ENCODE data around the gene ST6GAL1. TPM values are rescaled to one million over a fixed set of nuclear protein-coding genes. Genes with fewer than 3 reads are reported as not detected.
A peak's percentile ranks its signal among the peaks of the same experiment; 100 is the strongest.

Gene ST6GAL1
- total RNA-seq, 2 experiments from 2014 or later: 84.6 to 99.2 TPM

DNA sequence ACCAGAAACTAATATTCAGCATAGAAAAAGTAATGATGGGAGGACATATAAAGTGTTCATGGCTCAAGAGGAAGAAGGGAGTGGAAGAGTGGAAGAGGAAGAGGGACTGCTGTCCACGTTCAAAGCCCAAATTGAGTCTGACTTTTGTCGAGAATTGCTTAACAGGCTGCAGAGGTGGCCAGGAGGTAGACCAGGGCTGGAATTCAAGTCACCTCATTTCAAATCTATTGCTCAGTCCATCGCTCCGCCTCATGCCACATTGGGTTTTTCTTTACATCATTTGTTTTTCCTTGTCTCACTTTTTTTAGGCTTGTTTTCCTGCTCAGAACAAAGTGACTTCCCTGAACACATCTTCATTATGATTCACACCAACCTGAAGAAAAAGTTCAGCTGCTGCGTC, 112.0 kb downstream of the ST6GAL1 start:
- Mint-ChIP-seq H3K4me3 (peak overlapping the region; percentile 47), H3K27me3 (no peaks in the 10 kb centered on the region), H3K4me1 (ENCODE audit: low read depth) (peaks cover 84% of the 10 kb centered on the region), H3K27ac (peak overlapping the region; percentile 93), H3K9me3 (no peaks in the 10 kb centered on the region), H3K36me3 (ENCODE audit: low read depth) (peaks cover 86% of the 10 kb centered on the region)
- TF ChIP-seq, protein P1, sequence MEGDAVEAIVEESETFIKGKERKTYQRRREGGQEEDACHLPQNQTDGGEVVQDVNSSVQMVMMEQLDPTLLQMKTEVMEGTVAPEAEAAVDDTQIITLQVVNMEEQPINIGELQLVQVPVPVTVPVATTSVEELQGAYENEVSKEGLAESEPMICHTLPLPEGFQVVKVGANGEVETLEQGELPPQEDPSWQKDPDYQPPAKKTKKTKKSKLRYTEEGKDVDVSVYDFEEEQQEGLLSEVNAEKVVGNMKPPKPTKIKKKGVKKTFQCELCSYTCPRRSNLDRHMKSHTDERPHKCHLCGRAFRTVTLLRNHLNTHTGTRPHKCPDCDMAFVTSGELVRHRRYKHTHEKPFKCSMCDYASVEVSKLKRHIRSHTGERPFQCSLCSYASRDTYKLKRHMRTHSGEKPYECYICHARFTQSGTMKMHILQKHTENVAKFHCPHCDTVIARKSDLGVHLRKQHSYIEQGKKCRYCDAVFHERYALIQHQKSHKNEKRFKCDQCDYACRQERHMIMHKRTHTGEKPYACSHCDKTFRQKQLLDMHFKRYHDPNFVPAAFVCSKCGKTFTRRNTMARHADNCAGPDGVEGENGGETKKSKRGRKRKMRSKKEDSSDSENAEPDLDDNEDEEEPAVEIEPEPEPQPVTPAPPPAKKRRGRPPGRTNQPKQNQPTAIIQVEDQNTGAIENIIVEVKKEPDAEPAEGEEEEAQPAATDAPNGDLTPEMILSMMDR (IDR thresholded peaks at IDR 0.05): no peak
- ChIA-PET POLR2A (interaction anchor here (0.7 to 9.3 kb wide), 4 partner anchors 11 to 259 kb away, joined by 3 to 75 read pairs (median 14); partner anchors contain the start of gene EIF4A2), CTCF (interaction anchor here (0.7 to 2.0 kb wide), 2 partner anchors 9 to 15 kb away, joined by 3 to 8 read pairs; no protein-coding TSS in a partner anchor)
- intact Hi-C loops (cut with micrococcal nuclease): no loop called here
- ATAC-seq (no peak), DNase-seq (no peak)

DNA sequence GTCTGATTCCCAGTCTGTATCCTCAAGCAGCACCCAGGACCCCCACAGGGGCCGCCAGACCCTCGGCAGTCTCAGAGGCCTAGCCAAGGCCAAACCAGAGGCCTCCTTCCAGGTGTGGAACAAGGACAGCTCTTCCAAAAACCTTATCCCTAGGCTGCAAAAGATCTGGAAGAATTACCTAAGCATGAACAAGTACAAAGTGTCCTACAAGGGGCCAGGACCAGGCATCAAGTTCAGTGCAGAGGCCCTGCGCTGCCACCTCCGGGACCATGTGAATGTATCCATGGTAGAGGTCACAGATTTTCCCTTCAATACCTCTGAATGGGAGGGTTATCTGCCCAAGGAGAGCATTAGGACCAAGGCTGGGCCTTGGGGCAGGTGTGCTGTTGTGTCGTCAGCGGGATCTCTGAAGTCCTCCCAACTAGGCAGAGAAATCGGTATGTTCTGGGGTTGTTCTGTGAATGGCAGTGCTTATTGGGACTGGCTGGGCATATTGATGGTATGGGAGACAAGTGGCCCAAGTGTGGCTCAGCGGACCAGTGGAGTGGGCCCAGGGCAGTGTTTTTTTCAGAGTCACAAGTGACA, 112.6 kb downstream of the ST6GAL1 start:
- Mint-ChIP-seq H3K36me3 (ENCODE audit: low read depth) (peaks cover 91% of the 10 kb centered on the region), H3K27ac (peak overlapping the region; percentile 93), H3K27me3 (no peaks in the 10 kb centered on the region), H3K4me3 (peak overlapping the region; percentile 56), H3K9me3 (no peaks in the 10 kb centered on the region), H3K4me1 (ENCODE audit: low read depth) (peaks cover 87% of the 10 kb centered on the region)
- no peak for ATAC-seq
- no peak for DNase-seq
- ChIA-PET POLR2A (interaction anchor here (0.7 to 9.3 kb wide), 5 partner anchors 12 to 260 kb away, joined by 3 to 75 read pairs (median 3); partner anchors contain the start of gene EIF4A2), CTCF (interaction anchor here (0.7 kb wide), 1 partner anchor 10 kb away, joined by 3 read pairs; no protein-coding TSS in a partner anchor)
- TF ChIP-seq, protein P1 (IDR thresholded peaks at IDR 0.05): no peak
- intact Hi-C loops (cut with micrococcal nuclease): no loop called here

DNA sequence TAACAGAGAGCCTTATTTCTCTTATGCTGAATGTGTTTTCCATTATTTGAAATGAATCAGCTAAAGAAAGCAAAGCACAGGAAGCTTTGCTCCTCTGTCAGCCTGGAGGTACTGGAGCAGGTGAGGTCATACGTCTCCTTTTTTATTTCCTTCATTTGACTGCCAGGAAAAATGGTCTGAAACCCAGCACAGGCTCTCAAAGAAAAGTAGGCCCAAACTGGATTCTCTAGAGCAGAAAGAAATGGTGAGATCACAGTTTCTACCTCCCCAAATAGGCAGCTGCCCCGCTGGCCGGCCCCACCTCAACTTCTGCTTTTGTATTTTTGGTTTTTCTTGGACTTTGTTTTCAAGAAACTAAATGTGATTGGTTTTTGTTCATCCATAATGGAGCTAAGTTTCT, 113.9 kb downstream of the ST6GAL1 start:
- ChIA-PET CTCF (interaction anchor here (0.9 to 1.8 kb wide), 3 partner anchors 13 to 57 kb away, joined by 3 to 10 read pairs (median 5); no protein-coding TSS in a partner anchor), POLR2A (interaction anchor here (1.6 to 9.3 kb wide), 2 partner anchors 17 to 24 kb away, joined by 4 to 75 read pairs; no protein-coding TSS in a partner anchor)
- intact Hi-C loops (cut with micrococcal nuclease): no loop called here
- no peak for ATAC-seq
- Mint-ChIP-seq H3K9me3 (peaks cover 1% of the 10 kb centered on the region), H3K36me3 (ENCODE audit: low read depth) (peaks cover 92% of the 10 kb centered on the region), H3K4me1 (ENCODE audit: low read depth) (peaks cover 87% of the 10 kb centered on the region), H3K27me3 (no peaks in the 10 kb centered on the region), H3K4me3 (peak overlapping the region; percentile 28), H3K27ac (peak overlapping the region; percentile 75)
- TF ChIP-seq, protein P1 (IDR thresholded peaks at IDR 0.05): no peak
- DNase-seq: no peak

DNA sequence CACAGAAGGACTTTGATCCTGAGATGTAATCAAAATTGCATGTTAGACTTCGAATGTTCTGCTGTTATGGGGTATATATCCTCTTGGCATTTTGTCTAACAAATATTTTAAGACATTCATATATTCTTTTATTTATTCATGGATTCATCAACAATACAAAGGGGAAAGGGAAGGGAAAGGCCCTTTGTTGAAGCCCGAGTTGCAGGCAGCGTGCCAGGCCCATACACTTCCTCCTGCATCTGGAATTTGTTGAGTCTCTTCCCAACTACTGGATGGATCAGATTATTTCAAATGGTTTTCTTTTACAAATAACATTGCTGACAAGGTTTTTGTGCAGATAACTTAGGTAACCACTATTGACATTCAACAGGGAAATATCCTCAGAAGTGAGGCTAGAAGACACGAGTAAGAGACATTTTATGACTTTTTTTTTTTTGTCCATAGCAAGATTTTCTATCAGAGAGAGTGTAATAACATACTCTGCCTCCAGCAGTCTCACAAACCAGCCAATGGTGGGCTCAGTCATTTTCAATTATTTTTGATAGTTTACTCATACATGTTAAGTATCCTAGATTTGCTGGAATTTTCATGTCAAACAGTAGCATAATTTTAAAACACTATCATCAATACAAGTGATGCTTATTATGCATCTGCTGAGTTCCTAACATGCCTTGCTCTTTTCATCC, 114.7 kb downstream of the ST6GAL1 start:
- Mint-ChIP-seq H3K9me3 (peaks cover 1% of the 10 kb centered on the region), H3K27ac (peak overlapping the region; percentile 79), H3K27me3 (no peaks in the 10 kb centered on the region), H3K4me1 (ENCODE audit: low read depth) (peaks cover 87% of the 10 kb centered on the region), H3K36me3 (ENCODE audit: low read depth) (peaks cover 92% of the 10 kb centered on the region), H3K4me3 (no peak overlapping the region)
- TF ChIP-seq, protein P1 (IDR thresholded peaks at IDR 0.05): no peak
- intact Hi-C loops (cut with micrococcal nuclease): no loop called here
- ChIA-PET POLR2A (interaction anchor here (1.2 to 9.3 kb wide), 5 partner anchors 13 to 114 kb away, joined by 4 to 75 read pairs (median 4); no protein-coding TSS in a partner anchor), CTCF (interaction anchor here (0.9 to 1.8 kb wide), 4 partner anchors 14 to 56 kb away, joined by 3 to 10 read pairs (median 4); no protein-coding TSS in a partner anchor)
- ATAC-seq (no peak), DNase-seq (no peak)

Data from activated CD8-positive, alpha-beta T cell treated with anti-CD3 and anti-CD28 coated beads for 36 hours (primary cell).